ENCODE results near the gene CLCN7. TPM values are rescaled to one million over a fixed set of nuclear protein-coding genes. Genes with fewer than 3 reads are reported as not detected.

The CLCN7 gene
- total RNA-seq, 1 donor: 58.2 TPM

GRCh38 chr16:1429631-1430030 is 45.2 kb downstream of the CLCN7 start:
- no peaks in the 10 kb centered on the region for H3K9me3 ChIP-seq (ENCODE audit: low read depth, low read length)
- no peaks in the 10 kb centered on the region for H3K27me3 ChIP-seq (ENCODE audit: insufficient read depth, low read length)
- peaks cover 7% of the 10 kb centered on the region for H3K4me1 ChIP-seq (ENCODE audit: insufficient read depth, low read length)
- no peak overlapping the region for H3K4me3 ChIP-seq (ENCODE audit: low read length)

GRCh38 chr16:1429012-1429411 is 45.8 kb downstream of the CLCN7 start:
- Histone ChIP-seq H3K27me3 (ENCODE audit: insufficient read depth, low read length) (no peaks in the 10 kb centered on the region), H3K4me3 (ENCODE audit: low read length) (no peak overlapping the region), H3K9me3 (ENCODE audit: low read depth, low read length) (no peaks in the 10 kb centered on the region), H3K4me1 (ENCODE audit: insufficient read depth, low read length) (peaks cover 7% of the 10 kb centered on the region)

- Histone ChIP-seq H3K27me3 (ENCODE audit: insufficient read depth, low read length) (no peaks in the 10 kb centered on the region), H3K4me1 (ENCODE audit: insufficient read depth, low read length) (peaks cover 7% of the 10 kb centered on the region), H3K9me3 (ENCODE audit: low read depth, low read length) (no peaks in the 10 kb centered on the region), H3K4me3 (ENCODE audit: low read length) (no peak overlapping the region)
These were observed 46.3 kb downstream of the CLCN7 start for GRCh38 chr16:1428511-1428910.

- H3K4me3 ChIP-seq (ENCODE audit: low read length): no peak overlapping the region
These were observed 47.1 kb downstream of the CLCN7 start for GRCh38 chr16:1427473-1428461.

GRCh38 chr16:1426734-1427471 is 47.9 kb downstream of the CLCN7 start:
- no peaks in the 10 kb centered on the region for H3K27me3 ChIP-seq (ENCODE audit: insufficient read depth, low read length)
- no peaks in the 10 kb centered on the region for H3K9me3 ChIP-seq (ENCODE audit: low read depth, low read length)
- H3K4me1 ChIP-seq (ENCODE audit: insufficient read depth, low read length): peaks cover 7% of the 10 kb centered on the region
- no peak overlapping the region for H3K4me3 ChIP-seq (ENCODE audit: low read length)

More at GRCh38 chr16:1427473-1428461, 47.1 kb downstream of the CLCN7 start:
- Histone ChIP-seq H3K4me1 (ENCODE audit: insufficient read depth, low read length) (peaks cover 7% of the 10 kb centered on the region), H3K27me3 (ENCODE audit: insufficient read depth, low read length) (no peaks in the 10 kb centered on the region), H3K9me3 (ENCODE audit: low read depth, low read length) (no peaks in the 10 kb centered on the region)

- H3K9me3 ChIP-seq (ENCODE audit: low read depth, low read length): no peaks in the 10 kb centered on the region
- no peaks in the 10 kb centered on the region for H3K27me3 ChIP-seq (ENCODE audit: insufficient read depth, low read length)
- H3K4me3 ChIP-seq (ENCODE audit: low read length): no peak overlapping the region
- H3K4me1 ChIP-seq (ENCODE audit: insufficient read depth, low read length): peaks cover 14% of the 10 kb centered on the region
These were observed 49.0 kb downstream of the CLCN7 start for GRCh38 chr16:1425616-1426370.

GRCh38 chr16:1424028-1424427 is 50.8 kb downstream of the CLCN7 start:
- peaks cover 27% of the 10 kb centered on the region for H3K4me1 ChIP-seq (ENCODE audit: insufficient read depth, low read length)
- H3K4me3 ChIP-seq (ENCODE audit: low read length): no peak overlapping the region
- no peaks in the 10 kb centered on the region for H3K27me3 ChIP-seq (ENCODE audit: insufficient read depth, low read length)

GRCh38 chr16:1422076-1422475 is 52.8 kb downstream of the CLCN7 start:
- no peak overlapping the region for H3K4me3 ChIP-seq (ENCODE audit: low read length)
- H3K4me1 ChIP-seq (ENCODE audit: insufficient read depth, low read length): peaks cover 21% of the 10 kb centered on the region
- no peaks in the 10 kb centered on the region for H3K27me3 ChIP-seq (ENCODE audit: insufficient read depth, low read length)
- no peaks in the 10 kb centered on the region for H3K9me3 ChIP-seq (ENCODE audit: low read depth, low read length)

More at GRCh38 chr16:1424028-1424427, 50.8 kb downstream of the CLCN7 start:
- H3K9me3 ChIP-seq (ENCODE audit: low read depth, low read length): no peaks in the 10 kb centered on the region

- Histone ChIP-seq H3K4me3 (ENCODE audit: low read length) (peak overlapping the region; percentile 63), H3K4me1 (ENCODE audit: insufficient read depth, low read length) (peaks cover 21% of the 10 kb centered on the region), H3K9me3 (ENCODE audit: low read depth, low read length) (no peaks in the 10 kb centered on the region), H3K27me3 (ENCODE audit: insufficient read depth, low read length) (no peaks in the 10 kb centered on the region)
These were observed 54.7 kb downstream of the CLCN7 start for GRCh38 chr16:1420111-1420539.

GRCh38 chr16:1416521-1416941 is 58.3 kb downstream of the CLCN7 start:
- no peaks in the 10 kb centered on the region for H3K9me3 ChIP-seq (ENCODE audit: low read depth, low read length)
- no peak overlapping the region for H3K4me3 ChIP-seq (ENCODE audit: low read length)

GRCh38 chr16:1414532-1415260 is 60.1 kb downstream of the CLCN7 start, which contains the start of gene UNKL:
UNKL (minus strand) TSS chr16:1414704; CDS start chr16:1414691, 13 bp downstream.
- no peaks in the 10 kb centered on the region for H3K27me3 ChIP-seq (ENCODE audit: insufficient read depth, low read length)
- peak within 1 kb of the TSS; percentile 77 for H3K4me3 ChIP-seq (ENCODE audit: low read length)
- peaks cover 21% of the 10 kb centered on the region for H3K4me1 ChIP-seq (ENCODE audit: insufficient read depth, low read length)

More at GRCh38 chr16:1416521-1416941, 58.3 kb downstream of the CLCN7 start:
- Histone ChIP-seq H3K27me3 (ENCODE audit: insufficient read depth, low read length) (no peaks in the 10 kb centered on the region), H3K4me1 (ENCODE audit: insufficient read depth, low read length) (peaks cover 33% of the 10 kb centered on the region)

GRCh38 chr16:1413684-1414531 is 60.9 kb downstream of the CLCN7 start:
- H3K9me3 ChIP-seq (ENCODE audit: low read depth, low read length): no peaks in the 10 kb centered on the region
- peak overlapping the region; percentile 77 for H3K4me3 ChIP-seq (ENCODE audit: low read length)
- no peaks in the 10 kb centered on the region for H3K27me3 ChIP-seq (ENCODE audit: insufficient read depth, low read length)

More at GRCh38 chr16:1414532-1415260, 60.1 kb downstream of the CLCN7 start, which contains the start of gene UNKL:
- H3K9me3 ChIP-seq (ENCODE audit: low read depth, low read length): no peaks in the 10 kb centered on the region

GRCh38 chr16:1412847-1413246 is 62.0 kb downstream of the CLCN7 start:
- Histone ChIP-seq H3K4me1 (ENCODE audit: insufficient read depth, low read length) (peaks cover 22% of the 10 kb centered on the region), H3K9me3 (ENCODE audit: low read depth, low read length) (no peaks in the 10 kb centered on the region), H3K4me3 (ENCODE audit: low read length) (no peak overlapping the region), H3K27me3 (ENCODE audit: insufficient read depth, low read length) (no peaks in the 10 kb centered on the region)

More at GRCh38 chr16:1413684-1414531, 60.9 kb downstream of the CLCN7 start:
- peaks cover 14% of the 10 kb centered on the region for H3K4me1 ChIP-seq (ENCODE audit: insufficient read depth, low read length)

Data from mononuclear cell (primary cell).